CD4-positive, alpha-beta T cell treated with Interleukin-2 at 100 ng/mL for 4 hours (primary cell): ENCODE results near the gene CACNA2D2.
A peak's percentile ranks its signal among the peaks of the same experiment; 100 is the strongest.

Experiments used
- DNase-seq: peaks from one replicate; pipeline ENCODE4 v3.0.0-alpha.2; 2020; ENCODE audit warnings: low spot score

CACNA2D2 gene

DNA sequence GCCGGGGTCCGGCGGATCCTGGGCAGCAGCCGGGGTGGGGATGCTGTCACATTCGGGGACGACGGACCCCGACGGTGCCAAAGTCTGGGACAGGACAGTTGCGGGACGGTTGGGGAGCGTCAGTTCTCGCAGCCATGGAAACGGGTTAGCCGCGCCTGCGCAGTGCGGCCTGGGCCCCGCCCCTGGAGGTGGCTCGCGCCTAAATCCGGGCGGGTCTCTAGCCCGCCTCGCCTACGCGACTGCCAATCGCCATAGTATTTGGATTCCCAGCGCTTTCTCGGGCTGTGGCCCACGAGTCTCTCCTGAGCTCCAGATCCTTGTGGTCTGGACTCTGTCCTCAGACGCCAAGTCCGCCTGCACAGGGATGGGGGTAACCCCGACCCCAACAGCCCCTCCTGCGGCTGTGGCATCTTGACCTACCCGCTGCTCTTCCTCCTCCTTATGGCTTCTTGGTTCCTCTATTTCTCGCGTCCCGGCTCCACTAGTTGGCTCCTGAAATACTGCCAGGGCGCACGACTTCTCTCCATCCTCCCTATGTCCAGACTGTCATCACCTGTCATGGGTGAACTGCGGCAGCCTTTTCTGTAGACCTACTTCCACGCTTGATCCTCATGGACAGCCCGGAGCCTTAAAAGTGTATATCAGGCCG lies 157.7 kb downstream of the CACNA2D2 start, which contains the start of gene ZMYND10:
ZMYND10 (minus strand) TSS at position 147 of the 649 bp plus-strand sequence. CDS start 153 bp downstream, outside the sequence.
- peak; percentile 76 for DNase-seq

GRCh38 chr3:50345008-50345407 lies 158.4 kb downstream of the CACNA2D2 start:
- DNase-seq = no peak

- DNase-seq = no peak
Measured at GRCh38 chr3:50342813-50343633, 160.4 kb downstream of the CACNA2D2 start.

GRCh38 chr3:50341996-50342650 lies 161.3 kb downstream of the CACNA2D2 start:
- no peak for DNase-seq

GRCh38 chr3:50341537-50341936 lies 161.9 kb downstream of the CACNA2D2 start:
- DNase-seq = no peak

- peak; percentile 51 for DNase-seq
Measured at GRCh38 chr3:50340448-50341329, 162.7 kb downstream of the CACNA2D2 start, which contains the start of gene RASSF1. RASSF1 (minus strand) TSS chr3:50340836; CDS start chr3:50340805, 31 bp downstream.

DNA sequence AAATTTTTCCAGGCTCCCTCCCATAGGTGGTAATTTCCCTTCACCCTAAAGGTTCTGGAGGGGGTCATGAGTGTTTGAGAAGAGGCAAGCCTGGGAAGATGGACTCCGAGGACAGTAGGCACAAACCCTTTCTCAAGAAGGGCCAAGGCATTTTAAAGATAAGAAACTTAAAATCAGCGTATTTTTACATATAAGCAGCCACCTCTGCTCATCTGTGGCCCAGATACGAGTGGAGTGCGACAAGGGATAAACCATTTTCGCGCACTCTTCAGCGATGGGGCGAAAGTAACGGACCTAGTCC lies 163.3 kb downstream of the CACNA2D2 start:
- DNase-seq = no peak

- DNase-seq = no peak
Measured at GRCh38 chr3:50339485-50340146, 163.8 kb downstream of the CACNA2D2 start.

- DNase-seq = no peak
Measured at GRCh38 chr3:50338965-50339364, 164.5 kb downstream of the CACNA2D2 start.

- DNase-seq = peak; percentile 95
Measured at GRCh38 chr3:50337175-50337861, 166.1 kb downstream of the CACNA2D2 start.

GRCh38 chr3:50336452-50337174 lies 166.8 kb downstream of the CACNA2D2 start:
- DNase-seq = peak; percentile 30

DNA sequence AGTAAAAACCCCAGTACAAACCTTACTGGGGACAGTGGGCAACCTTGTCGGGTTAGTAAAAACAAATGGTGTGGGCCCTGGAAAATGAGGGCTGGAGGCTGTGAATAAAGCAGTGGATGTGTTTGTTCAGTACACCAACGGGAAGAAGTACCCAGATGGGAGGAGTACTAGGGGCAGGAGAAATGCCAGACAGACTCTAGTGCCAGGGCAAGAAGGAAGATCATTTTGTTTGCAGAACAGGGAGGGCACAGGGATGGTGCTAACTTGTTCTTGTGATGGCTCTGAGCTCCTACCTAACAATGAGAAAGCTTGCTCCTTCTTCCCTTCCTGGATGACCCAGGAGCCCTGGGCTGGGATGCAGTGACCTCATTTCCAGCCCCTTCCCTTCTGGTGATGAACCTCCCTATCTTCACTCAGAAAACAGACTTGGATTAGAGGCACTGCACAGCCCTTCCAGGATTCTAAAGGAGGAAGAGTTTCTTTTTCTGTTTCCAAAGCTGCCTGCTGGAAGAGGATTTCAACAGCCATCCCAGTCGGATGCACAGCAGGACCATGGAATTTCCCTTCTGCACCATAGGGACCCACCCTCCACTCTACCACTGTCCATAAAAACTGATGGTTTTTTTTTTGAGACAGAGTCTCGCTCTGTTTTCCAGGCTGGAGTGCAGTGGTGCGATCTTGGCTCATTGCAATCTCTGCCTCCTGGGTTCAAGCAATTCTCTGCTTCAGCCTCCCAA lies 168.9 kb downstream of the CACNA2D2 start:
- no peak for DNase-seq

GRCh38 chr3:50333744-50334328 lies 169.6 kb downstream of the CACNA2D2 start:
- DNase-seq = no peak

- DNase-seq = no peak
Measured at GRCh38 chr3:50331364-50331907, 172.0 kb downstream of the CACNA2D2 start.

GRCh38 chr3:50330330-50330729 lies 173.1 kb downstream of the CACNA2D2 start:
- no peak for DNase-seq

- DNase-seq = peak; percentile 95
Measured at GRCh38 chr3:50327943-50328691, 175.3 kb downstream of the CACNA2D2 start, which contains the start of gene TUSC2. TUSC2 (minus strand) TSS chr3:50328223; CDS start chr3:50328099, 124 bp downstream.

GRCh38 chr3:50327129-50327528 lies 176.3 kb downstream of the CACNA2D2 start:
- no peak for DNase-seq

DNA sequence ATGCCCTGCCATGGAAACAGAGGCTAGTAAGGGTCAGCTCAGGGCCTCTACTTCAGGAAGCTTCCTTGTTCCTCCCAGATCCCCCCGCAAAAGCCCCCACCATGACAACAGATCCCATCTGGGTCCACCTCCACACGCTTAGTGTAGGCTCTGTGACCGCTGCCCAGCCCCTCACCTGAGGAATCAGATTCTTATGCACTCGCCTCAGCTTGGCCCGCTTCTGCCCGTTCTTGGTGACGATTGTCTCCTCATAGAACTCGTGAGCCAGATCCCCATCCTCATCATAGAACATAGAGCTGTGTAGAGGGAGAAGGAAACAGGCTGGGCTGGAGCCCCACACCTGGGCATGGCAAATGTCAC lies 177.3 kb downstream of the CACNA2D2 start:
- no peak for DNase-seq
